ENCODE results near the gene PATJ.
"Not testable (repeated sequence)": the region's sequence is repeated elsewhere in the genome, so short reads cannot be mapped to it uniquely, and the experiment has no call there.

Gene PATJ

DNA sequence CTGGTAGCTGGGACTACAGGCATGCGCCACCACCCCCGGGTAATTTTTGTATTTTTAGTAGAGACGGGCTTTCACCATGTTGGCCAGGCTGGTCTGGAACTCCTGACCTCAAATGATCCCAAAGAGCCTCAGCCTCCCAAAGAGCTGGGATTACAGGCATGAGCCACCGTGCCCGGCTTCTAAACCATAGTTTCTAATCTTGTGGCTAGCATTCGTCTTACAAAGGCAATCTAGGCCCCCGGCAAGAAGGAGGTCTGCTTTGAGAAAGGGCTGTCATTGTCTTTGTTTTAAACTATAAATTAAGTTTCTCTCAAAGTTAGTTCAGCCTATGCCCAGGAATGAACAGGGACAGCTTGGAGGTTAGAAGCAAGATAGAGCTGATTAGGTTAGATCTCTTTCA is 442.1 kb downstream of the PATJ start:
- DNase-seq (ENCODE audit: low read depth): no peak
- H3K4me3 ChIP-seq (ENCODE audit: low read depth, low read length): no peak overlapping the region
- TF ChIP-seq CTCF (IDR thresholded peaks at IDR 0.05; ENCODE audit: low read depth, low read length, missing control alignments): no peak

GRCh38 chr1:62185233-62185632 is 443.0 kb downstream of the PATJ start:
- not testable (repeated sequence) for H3K4me3 ChIP-seq (ENCODE audit: low read depth, low read length); DNase-seq (ENCODE audit: low read depth)

GRCh38 chr1:62185677-62186076 is 443.4 kb downstream of the PATJ start:
- no peak for DNase-seq (ENCODE audit: low read depth)
- H3K4me3 ChIP-seq (ENCODE audit: low read depth, low read length): no peak overlapping the region
- no peak for TF ChIP-seq CTCF (IDR thresholded peaks at IDR 0.05; ENCODE audit: low read depth, low read length, missing control alignments)

- TF ChIP-seq CTCF (IDR thresholded peaks at IDR 0.05; ENCODE audit: low read depth, low read length, missing control alignments): no peak
- no peak overlapping the region for H3K4me3 ChIP-seq (ENCODE audit: low read depth, low read length)
- DNase-seq (ENCODE audit: low read depth): no peak
Observed at GRCh38 chr1:62187548-62187947, 445.3 kb downstream of the PATJ start.

GRCh38 chr1:62188111-62188510 is 445.8 kb downstream of the PATJ start:
- H3K4me3 ChIP-seq (ENCODE audit: low read depth, low read length): no peak overlapping the region
- no peak for DNase-seq (ENCODE audit: low read depth)
- no peak for TF ChIP-seq CTCF (IDR thresholded peaks at IDR 0.05; ENCODE audit: low read depth, low read length, missing control alignments)

DNA sequence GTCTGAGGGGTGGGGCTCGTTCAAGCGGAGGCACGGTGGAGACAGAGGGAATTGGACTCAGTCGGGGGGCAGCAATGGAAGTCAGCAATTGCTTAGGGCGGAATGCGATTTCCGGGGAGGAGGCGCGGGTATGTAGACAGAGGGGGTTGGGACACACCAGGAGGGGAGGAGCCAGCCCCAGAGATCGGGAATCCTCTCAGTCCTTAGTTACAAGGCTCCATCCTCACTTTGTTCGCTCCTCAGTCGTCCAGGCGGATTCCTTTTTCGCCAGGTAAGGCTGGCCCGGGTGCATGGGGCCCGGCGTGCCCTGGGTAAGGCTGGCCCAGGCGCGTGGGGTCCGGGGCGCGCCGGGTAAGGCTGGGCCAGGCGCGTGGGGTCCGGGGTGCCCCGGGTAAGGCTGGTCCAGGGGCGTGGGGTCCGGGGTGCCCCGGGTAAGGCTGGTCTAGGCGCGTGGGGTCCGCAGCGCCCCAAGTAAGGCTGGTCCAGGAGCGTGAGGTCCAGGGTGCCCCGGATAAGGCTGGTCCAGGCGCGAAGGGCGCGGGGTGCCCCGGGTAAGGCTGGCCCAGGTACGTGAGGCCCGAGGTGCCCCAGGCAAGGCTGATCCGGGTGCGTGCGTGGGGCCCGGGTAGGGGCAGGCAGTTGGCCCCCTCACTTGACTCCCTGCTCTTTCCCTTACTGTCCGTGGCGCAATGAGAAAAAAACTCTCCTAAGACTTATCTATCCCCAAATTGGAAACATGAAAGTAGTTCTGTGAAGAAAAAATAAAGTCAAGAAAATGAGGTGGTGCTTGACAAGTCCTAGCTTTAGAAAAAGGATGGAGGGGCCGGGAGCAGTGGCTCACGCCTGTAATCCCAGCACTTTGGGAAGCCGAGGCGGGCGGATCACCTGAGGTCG is 452.6 kb downstream of the PATJ start, which contains the start of gene L1TD1:
TSS of gene L1TD1 (plus strand) at position 199 of the 894 bp plus-strand sequence. CDS start 11,780 bp downstream, outside the sequence.
- no peak for TF ChIP-seq CTCF (IDR thresholded peaks at IDR 0.05; ENCODE audit: low read depth, low read length, missing control alignments)
- H3K4me3 ChIP-seq (ENCODE audit: low read depth, low read length): no peak within 1 kb of the TSS
- DNase-seq (ENCODE audit: low read depth): no peak

DNA sequence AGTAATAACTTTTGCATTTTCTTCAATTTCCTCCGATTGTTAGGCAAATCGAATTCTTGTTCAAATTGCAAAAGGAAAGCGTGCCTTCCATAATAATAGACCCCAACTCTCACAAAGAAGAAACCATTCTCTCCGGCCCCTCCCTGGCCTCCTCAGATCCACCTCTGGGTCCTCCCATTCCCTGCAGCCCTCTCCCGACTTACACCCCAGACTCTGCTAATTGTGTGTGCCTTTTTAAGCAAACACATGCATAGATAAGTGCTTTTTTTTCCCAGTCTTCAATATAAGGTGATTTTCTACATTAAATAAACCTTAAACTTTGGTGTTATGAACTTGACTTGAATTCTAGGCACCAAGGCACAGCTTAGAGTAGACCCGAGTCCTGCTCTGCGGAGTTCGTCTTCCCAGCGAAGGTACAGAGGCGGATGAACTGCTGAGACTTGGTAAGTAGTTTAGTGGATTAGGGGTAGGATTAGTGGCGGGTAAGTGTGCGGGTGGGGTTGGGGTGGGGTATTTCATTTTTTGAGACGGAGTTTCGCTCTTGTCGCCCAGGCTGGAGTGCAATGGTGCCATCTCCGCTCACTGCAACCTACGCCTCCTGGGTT is 453.9 kb downstream of the PATJ start:
- no peak for DNase-seq (ENCODE audit: low read depth)
- H3K4me3 ChIP-seq (ENCODE audit: low read depth, low read length): no peak overlapping the region
- TF ChIP-seq CTCF (IDR thresholded peaks at IDR 0.05; ENCODE audit: low read depth, low read length, missing control alignments): no peak
